Body of pancreas (tissue), 4 donors: Measurements from ENCODE around the gene FES.

Experiments used
- POLR2A ChIP-seq, 3 donors: fragments of 450-650 bp; IDR thresholded peaks; one replicate each; pipeline ENCODE4 v1.6.1; 2016; ENCODE audit warnings: antibody characterized with exemption in 3 of 3, mild to moderate bottlenecking in 2 of 3
- TF ChIP-seq, protein P1 (sequence below), 7 experiments: fragments of 450-650 bp in 4 of 7; fragments of 200-600 bp in 3 of 7; sonication (generic) in 3 of 7; IDR thresholded peaks; one replicate each; pipeline ENCODE4 v1.5.1; 2016 to 2019; ENCODE audit warnings: antibody characterized with exemption in 7 of 7

DNA sequence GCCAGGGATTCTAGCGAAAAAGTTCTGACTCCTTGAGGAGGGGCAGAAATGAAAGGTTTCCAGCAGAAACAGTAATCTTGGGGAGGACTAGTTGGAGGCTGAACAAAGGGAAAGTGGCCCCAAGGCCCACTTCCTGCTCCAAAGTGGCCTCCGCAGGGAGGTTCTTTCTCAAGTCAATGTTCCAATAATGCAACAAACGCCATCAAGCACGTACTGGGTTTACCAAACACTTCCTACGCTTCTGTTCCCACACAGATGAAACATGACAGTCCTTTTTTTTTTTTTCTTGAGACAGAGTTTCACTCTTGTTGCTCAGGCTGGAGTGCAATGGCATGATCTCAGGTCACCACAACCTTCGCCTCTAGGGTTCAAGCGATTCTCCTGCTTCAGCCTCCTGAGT is 60.8 kb downstream of the FES start:
- TF ChIP-seq, protein P1, sequence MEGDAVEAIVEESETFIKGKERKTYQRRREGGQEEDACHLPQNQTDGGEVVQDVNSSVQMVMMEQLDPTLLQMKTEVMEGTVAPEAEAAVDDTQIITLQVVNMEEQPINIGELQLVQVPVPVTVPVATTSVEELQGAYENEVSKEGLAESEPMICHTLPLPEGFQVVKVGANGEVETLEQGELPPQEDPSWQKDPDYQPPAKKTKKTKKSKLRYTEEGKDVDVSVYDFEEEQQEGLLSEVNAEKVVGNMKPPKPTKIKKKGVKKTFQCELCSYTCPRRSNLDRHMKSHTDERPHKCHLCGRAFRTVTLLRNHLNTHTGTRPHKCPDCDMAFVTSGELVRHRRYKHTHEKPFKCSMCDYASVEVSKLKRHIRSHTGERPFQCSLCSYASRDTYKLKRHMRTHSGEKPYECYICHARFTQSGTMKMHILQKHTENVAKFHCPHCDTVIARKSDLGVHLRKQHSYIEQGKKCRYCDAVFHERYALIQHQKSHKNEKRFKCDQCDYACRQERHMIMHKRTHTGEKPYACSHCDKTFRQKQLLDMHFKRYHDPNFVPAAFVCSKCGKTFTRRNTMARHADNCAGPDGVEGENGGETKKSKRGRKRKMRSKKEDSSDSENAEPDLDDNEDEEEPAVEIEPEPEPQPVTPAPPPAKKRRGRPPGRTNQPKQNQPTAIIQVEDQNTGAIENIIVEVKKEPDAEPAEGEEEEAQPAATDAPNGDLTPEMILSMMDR (IDR thresholded peaks at IDR 0.05), result no peak
- TF ChIP-seq POLR2A (IDR thresholded peaks at IDR 0.05), result no peak
